Umbilical cord (tissue), 2 donors: ENCODE results near the gene TEX22. TPM values are rescaled to one million over a fixed set of nuclear protein-coding genes. Genes with fewer than 3 reads are reported as not detected.
A peak's percentile ranks its signal among the peaks of the same experiment; 100 is the strongest.

Experiments used
- DNase-seq: peaks from one replicate; pipeline ENCODE4 v3.0.0-alpha.2; 2015; ENCODE audit warnings: low spot score
- total RNA-seq: library from RNA; depleted of rRNA; stranded (reverse); fragments of >200 nt; gene quantifications from one replicate; pipeline ENCODE4 v1.2.3, GENCODE V29; 2014; ENCODE audit warnings: low replicate concordance; ENCODE audit not compliant: insufficient read depth

The TEX22 gene
- total RNA-seq, 1 donor from 2014 or later = not detected

GRCh38 chr14:105398726-105399465 lies 558 bp downstream of the TEX22 start:
- no peak for DNase-seq

- no peak for DNase-seq
Measured at GRCh38 chr14:105399466-105399775, 1.1 kb downstream of the TEX22 start.

DNA sequence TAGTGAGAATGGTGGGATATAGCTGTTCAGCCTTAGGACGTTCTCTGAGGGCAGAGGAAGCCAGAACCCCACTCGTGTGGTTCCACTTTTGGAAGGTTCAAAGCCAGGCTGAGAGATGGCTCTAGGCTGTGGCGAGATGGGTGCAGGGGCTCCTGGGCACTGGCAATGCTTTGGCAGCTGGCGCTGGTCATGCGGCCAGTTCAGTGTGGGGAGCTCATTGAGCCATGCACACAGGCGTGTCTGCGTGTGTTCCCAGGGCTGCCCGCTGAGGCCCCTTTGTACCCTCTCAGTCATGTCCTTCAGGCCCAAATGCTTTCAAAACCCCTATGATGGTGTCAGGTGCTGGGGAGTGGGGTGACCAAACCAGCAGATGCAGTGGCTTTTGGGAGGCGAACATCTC lies 1.7 kb downstream of the TEX22 start:
- no peak for DNase-seq

DNA sequence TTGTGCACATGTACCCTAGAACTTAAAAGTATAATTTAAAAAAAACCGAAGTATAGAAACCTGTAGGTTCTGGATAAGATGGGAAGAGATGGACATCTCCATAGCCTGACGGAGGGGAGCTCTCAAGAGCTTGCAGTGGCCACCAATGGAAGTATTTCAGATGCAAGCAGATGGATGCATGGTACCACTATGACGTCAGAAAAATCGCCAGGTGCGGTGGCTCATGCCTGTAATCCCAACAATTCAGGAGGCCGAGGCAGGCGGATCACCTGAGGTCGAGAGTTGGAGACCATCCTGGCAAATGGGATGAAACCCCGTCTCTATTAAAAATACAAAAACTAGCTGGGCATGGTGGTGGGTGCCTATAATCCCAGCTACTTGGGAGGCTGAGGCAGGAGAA lies 3.4 kb downstream of the TEX22 start:
- no peak for DNase-seq

DNA sequence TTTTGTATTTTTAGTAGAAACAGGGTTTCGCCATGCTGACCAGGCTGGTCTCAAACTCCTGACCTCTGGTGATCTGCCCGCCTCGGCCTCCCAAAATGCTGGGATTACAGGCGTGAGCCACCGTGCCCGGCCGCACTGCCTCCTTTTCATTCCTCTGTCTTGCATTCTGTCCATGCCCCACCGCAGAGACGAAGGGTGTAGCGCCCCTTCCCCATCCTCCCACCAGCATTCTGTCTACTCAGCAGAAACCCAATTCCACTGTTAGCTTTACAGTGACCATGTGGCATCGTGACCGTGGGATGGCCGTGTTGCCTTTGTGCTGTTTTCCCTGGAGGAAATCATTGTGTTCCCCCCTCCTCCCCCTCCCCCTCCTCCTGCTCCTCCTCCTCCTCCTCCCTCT lies 10.3 kb downstream of the TEX22 start:
- DNase-seq = no peak

- no peak for DNase-seq
Measured at GRCh38 chr14:105409364-105409763, 11.0 kb downstream of the TEX22 start.

GRCh38 chr14:105410642-105411016 lies 12.3 kb downstream of the TEX22 start:
- DNase-seq = no peak

- no peak for DNase-seq
Measured at GRCh38 chr14:105411017-105411941, 12.9 kb downstream of the TEX22 start.

- DNase-seq = no peak
Measured at GRCh38 chr14:105411985-105412770, 13.8 kb downstream of the TEX22 start.

DNA sequence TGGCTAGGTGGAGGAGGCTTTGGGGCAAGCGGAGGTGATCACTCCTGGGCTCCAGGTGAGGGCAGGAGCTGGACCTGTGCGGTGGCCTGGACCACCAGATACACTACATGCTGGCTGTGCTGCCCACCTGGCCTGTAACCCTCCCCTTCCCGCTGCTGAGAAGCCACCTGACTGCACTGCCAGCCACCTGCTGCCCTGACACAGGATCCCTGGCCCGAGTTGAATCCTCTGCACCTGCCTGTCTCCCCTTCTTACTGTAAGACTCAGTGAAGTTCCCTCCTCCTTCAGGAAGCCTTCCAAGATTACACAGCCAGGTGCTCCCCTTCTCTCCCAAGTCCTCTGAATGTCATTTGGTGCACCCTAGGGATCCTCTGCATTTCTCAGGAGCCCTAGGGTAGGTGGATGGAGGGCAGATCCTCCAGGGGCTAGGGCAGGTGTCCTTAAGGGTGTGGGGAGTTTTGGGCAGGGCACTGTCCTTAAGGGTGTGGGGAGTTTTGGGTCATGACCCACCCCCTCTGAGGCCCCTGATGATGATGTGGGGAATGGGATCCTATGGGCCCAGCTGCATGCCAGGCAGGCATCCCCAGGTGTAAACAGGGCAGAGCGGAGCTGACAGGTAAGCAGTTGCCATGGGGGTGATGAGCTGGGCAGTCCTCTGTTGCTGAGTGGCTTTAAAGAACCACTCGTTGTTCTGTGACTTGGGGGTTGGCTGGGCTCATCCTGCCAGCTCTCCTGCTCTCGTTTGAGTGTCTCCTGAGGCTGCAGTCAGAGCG lies 14.6 kb downstream of the TEX22 start:
- no peak for DNase-seq

GRCh38 chr14:105413544-105413886 lies 15.2 kb downstream of the TEX22 start:
- no peak for DNase-seq

- DNase-seq = peak; percentile 72
Measured at GRCh38 chr14:105414456-105415371, 16.4 kb downstream of the TEX22 start.

DNA sequence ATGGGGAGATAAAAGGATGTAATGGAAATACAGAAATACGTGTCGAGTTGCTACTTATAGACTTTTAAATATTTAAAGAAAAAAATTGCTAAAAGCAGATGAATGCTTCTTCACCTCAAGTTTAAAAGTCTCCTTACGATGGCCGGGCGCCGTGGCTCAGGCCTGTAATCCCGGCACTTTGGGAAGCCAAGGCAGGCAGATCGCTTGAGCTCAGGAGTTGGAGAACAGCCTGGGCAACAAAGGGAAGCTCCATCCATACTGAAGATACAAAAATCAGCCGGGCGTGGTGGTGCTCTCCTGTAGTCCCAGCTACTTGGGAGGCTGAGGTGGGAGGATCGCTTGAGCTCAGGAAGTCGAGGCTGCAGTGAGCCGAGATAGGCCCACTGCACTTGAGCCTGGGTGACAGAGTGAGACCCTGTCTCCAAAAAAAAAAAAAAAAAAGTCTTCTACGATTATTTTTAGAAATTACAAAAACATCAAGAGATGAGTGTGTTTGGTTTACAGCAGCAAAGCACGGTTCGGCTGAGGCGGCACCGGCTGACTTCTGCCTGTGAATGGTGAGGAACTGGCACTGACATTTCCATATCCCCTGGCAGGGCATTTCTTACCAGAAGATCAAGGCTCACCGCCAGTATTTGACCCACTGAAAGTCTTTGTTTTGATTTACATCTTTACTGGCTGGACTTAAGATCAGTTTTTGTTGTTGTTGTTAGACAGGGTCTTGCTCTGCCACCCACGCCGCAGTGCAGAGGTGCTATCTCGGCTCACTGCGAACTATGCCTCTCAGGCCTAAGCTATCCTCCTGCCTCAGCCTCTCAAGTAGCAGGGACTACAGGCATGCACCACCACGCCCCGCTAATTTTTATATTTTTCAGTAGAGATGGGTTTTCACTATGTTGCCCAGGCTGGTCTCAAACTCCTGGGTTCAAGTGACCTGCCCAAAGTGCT lies 17.4 kb downstream of the TEX22 start:
- DNase-seq = no peak

DNA sequence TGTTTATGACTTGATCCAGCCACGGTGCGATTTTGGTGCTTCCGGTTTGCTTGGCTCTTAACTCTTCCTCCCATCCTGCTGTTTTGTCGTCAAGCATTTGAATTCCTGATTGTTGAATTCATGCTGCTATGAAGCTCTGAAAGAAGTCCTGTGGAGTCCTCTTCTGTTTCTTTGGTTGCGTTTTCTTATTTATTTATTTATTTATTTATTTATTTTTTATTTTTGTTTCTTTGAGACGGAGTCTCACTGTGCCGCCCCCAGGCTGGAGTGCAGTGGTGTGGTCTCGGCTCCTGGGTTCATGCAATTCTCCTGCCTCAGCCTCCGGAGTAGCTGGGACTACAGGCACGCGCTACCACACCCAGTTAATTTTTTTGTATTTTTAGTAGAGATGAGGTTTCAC lies 18.3 kb downstream of the TEX22 start:
- DNase-seq = no peak

- no peak for DNase-seq
Measured at GRCh38 chr14:105417690-105418121, 19.4 kb downstream of the TEX22 start.

DNA sequence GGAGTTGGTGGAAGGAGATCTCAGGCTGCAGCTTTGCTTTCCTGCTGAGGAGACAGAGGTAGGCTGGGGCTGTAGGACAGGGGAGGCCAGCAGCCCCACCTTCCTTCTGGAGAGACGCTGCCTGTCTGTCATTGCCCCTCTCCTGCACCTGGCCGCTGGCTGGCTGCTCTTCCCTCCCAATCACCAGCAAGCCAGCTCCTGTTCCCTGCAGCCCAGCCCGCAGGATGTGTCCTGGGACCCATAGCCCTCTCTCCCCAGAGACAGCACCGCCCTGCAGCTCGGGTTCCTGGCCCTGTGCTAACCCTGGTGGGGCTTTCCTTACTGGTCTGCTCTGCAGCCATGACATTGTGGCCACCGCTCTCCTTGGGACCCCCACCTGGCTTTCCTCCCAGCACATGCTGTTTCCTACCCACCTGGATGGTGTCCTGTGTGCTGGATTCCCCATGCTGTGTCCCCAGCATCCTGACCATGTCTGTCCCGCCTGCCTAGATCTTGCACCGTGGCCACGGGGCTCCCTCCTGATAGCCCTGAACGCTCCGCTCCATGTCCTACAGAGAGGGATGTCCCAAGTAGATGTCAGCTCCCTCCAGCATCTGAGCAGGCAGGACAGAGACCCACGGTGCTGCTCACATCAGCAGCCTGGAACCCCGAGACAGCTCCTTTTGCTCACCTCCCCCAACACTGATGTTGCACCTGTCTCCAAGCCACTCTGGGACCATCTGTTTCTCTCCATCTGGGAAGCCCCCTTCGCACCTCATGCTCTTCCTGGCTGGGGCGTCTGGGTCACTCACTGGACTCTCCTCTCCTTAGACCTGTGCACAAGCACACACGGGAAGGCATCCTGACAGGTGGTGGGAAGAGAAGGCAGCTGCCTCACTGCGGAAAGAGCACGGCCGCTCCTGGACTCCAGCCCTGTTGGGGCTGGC lies 20.2 kb downstream of the TEX22 start:
- DNase-seq = no peak

- DNase-seq = peak; percentile 45
Measured at GRCh38 chr14:105419195-105420091, 21.1 kb downstream of the TEX22 start, which contains the start of gene MTA1. Gene MTA1, plus strand, starts transcription at chr14:105419827. Its CDS starts 209 bp downstream, at chr14:105420036.
